ENCODE data around the gene AQP2. TPM values are rescaled to one million over a fixed set of nuclear protein-coding genes. Genes with fewer than 3 reads are reported as not detected.

AQP2 gene
- total and polyA plus RNA-seq, 2 experiments from 2014 or later, result 0.07 TPM; not detected in 1

DNA sequence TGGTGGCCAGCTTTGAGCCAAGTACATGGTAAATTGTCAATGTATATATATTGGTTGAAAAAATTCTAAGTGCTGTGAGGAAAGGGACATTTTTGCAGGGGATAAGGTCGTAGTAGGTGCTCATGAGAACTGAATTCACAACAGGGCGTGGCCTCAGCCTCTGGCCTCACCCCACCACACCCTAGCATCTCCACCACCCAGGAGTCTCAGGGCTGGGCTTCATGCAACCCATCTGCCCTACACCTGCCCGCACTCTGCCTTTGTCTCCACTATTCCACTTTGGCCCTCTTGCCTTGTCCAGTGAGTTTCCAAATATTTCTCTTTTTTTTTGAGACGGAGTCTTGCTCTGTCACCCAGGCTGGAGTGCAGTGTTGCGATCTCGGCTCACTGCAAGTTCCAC lies 22.1 kb upstream of the AQP2 start:
- no peak overlapping the region for H3K27ac Mint-ChIP-seq
- Histone ChIP-seq H3K9me2 (ENCODE audit: insufficient read depth) (no peaks in the 10 kb centered on the region), H2AFZ (no peak overlapping the region), H3K4me2 (no peak overlapping the region), H3K79me2 (replicated peaks; ENCODE audit: insufficient read depth) (no peaks in the 10 kb centered on the region), H3F3A (replicated peaks; ENCODE audit: low read depth) (no peaks in the 10 kb centered on the region), H3K4me1 (ENCODE audit: insufficient read depth) (no peaks in the 10 kb centered on the region), H3K36me3 (ENCODE audit: insufficient read depth) (no peaks in the 10 kb centered on the region), H3K27me3 (ENCODE audit: insufficient read depth) (no peaks in the 10 kb centered on the region), H3K27ac (ENCODE audit: low read depth) (no peak overlapping the region), H3K4me3 (no peak overlapping the region), H4K20me1 (replicated peaks; ENCODE audit: insufficient read depth) (no peaks in the 10 kb centered on the region)
- no peaks in the 10 kb centered on the region for H3K36me3 Mint-ChIP-seq (ENCODE audit: low read depth)
- no peak overlapping the region for H3K4me3 Mint-ChIP-seq
- no peaks in the 10 kb centered on the region for H3K9me3 Mint-ChIP-seq
- peaks cover 2% of the 10 kb centered on the region for H3K27me3 Mint-ChIP-seq (ENCODE audit: insufficient read depth, low read depth, poor library complexity)
- ATAC-seq, result no peak
- H3K4me1 Mint-ChIP-seq, result no peaks in the 10 kb centered on the region; the same call in 2 of the 3 replicates
- TF ChIP-seq, protein P1, sequence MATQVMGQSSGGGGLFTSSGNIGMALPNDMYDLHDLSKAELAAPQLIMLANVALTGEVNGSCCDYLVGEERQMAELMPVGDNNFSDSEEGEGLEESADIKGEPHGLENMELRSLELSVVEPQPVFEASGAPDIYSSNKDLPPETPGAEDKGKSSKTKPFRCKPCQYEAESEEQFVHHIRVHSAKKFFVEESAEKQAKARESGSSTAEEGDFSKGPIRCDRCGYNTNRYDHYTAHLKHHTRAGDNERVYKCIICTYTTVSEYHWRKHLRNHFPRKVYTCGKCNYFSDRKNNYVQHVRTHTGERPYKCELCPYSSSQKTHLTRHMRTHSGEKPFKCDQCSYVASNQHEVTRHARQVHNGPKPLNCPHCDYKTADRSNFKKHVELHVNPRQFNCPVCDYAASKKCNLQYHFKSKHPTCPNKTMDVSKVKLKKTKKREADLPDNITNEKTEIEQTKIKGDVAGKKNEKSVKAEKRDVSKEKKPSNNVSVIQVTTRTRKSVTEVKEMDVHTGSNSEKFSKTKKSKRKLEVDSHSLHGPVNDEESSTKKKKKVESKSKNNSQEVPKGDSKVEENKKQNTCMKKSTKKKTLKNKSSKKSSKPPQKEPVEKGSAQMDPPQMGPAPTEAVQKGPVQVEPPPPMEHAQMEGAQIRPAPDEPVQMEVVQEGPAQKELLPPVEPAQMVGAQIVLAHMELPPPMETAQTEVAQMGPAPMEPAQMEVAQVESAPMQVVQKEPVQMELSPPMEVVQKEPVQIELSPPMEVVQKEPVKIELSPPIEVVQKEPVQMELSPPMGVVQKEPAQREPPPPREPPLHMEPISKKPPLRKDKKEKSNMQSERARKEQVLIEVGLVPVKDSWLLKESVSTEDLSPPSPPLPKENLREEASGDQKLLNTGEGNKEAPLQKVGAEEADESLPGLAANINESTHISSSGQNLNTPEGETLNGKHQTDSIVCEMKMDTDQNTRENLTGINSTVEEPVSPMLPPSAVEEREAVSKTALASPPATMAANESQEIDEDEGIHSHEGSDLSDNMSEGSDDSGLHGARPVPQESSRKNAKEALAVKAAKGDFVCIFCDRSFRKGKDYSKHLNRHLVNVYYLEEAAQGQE (IDR thresholded peaks at IDR 0.05; ENCODE audit: unreplicated experiment), result no peak
- TF ChIP-seq NANOG (IDR thresholded peaks at IDR 0.05; ENCODE audit: borderline replicate concordance) (no peak), ZNF114 (CRISPR knock-in tag; IDR thresholded peaks at IDR 0.05) (no peak), POLR2AphosphoS5 (IDR thresholded peaks at IDR 0.05; ENCODE audit: low read depth) (no peak), EZH2 (IDR thresholded peaks at IDR 0.05; ENCODE audit: low read depth, unreplicated experiment) (no peak), EZH2phosphoT487 (IDR thresholded peaks at IDR 0.05; ENCODE audit: unreplicated experiment) (no peak), ZNF331 (CRISPR knock-in tag; IDR thresholded peaks at IDR 0.05; ENCODE audit: low read depth) (no peak), JUNB (IDR thresholded peaks at IDR 0.05; ENCODE audit: unreplicated experiment) (no peak), CREB1 (CRISPR knock-in tag; IDR thresholded peaks at IDR 0.05; ENCODE audit: low read depth) (no peak), STAT1 (IDR thresholded peaks at IDR 0.05; ENCODE audit: unreplicated experiment) (no peak)
- TF ChIP-seq, protein P2, sequence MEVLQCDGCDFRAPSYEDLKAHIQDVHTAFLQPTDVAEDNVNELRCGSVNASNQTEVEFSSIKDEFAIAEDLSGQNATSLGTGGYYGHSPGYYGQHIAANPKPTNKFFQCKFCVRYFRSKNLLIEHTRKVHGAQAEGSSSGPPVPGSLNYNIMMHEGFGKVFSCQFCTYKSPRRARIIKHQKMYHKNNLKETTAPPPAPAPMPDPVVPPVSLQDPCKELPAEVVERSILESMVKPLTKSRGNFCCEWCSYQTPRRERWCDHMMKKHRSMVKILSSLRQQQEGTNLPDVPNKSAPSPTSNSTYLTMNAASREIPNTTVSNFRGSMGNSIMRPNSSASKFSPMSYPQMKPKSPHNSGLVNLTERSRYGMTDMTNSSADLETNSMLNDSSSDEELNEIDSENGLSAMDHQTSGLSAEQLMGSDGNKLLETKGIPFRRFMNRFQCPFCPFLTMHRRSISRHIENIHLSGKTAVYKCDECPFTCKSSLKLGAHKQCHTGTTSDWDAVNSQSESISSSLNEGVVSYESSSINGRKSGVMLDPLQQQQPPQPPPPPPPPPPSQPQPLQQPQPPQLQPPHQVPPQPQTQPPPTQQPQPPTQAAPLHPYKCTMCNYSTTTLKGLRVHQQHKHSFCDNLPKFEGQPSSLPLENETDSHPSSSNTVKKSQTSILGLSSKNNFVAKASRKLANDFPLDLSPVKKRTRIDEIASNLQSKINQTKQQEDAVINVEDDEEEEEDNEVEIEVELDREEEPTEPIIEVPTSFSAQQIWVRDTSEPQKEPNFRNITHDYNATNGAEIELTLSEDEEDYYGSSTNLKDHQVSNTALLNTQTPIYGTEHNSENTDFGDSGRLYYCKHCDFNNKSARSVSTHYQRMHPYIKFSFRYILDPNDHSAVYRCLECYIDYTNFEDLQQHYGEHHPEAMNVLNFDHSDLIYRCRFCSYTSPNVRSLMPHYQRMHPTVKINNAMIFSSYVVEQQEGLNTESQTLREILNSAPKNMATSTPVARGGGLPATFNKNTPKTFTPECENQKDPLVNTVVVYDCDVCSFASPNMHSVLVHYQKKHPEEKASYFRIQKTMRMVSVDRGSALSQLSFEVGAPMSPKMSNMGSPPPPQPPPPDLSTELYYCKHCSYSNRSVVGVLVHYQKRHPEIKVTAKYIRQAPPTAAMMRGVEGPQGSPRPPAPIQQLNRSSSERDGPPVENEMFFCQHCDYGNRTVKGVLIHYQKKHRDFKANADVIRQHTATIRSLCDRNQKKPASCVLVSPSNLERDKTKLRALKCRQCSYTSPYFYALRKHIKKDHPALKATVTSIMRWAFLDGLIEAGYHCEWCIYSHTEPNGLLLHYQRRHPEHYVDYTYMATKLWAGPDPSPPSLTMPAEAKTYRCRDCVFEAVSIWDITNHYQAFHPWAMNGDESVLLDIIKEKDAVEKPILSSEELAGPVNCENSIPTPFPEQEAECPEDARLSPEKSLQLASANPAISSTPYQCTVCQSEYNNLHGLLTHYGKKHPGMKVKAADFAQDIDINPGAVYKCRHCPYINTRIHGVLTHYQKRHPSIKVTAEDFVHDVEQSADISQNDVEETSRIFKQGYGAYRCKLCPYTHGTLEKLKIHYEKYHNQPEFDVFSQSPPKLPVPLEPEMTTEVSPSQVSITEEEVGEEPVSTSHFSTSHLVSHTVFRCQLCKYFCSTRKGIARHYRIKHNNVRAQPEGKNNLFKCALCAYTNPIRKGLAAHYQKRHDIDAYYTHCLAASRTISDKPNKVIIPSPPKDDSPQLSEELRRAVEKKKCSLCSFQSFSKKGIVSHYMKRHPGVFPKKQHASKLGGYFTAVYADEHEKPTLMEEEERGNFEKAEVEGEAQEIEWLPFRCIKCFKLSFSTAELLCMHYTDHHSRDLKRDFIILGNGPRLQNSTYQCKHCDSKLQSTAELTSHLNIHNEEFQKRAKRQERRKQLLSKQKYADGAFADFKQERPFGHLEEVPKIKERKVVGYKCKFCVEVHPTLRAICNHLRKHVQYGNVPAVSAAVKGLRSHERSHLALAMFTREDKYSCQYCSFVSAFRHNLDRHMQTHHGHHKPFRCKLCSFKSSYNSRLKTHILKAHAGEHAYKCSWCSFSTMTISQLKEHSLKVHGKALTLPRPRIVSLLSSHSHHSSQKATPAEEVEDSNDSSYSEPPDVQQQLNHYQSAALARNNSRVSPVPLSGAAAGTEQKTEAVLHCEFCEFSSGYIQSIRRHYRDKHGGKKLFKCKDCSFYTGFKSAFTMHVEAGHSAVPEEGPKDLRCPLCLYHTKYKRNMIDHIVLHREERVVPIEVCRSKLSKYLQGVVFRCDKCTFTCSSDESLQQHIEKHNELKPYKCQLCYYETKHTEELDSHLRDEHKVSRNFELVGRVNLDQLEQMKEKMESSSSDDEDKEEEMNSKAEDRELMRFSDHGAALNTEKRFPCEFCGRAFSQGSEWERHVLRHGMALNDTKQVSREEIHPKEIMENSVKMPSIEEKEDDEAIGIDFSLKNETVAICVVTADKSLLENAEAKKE (CRISPR knock-in tag; IDR thresholded peaks at IDR 0.05), result no peak
- TF ChIP-seq, protein P3, sequence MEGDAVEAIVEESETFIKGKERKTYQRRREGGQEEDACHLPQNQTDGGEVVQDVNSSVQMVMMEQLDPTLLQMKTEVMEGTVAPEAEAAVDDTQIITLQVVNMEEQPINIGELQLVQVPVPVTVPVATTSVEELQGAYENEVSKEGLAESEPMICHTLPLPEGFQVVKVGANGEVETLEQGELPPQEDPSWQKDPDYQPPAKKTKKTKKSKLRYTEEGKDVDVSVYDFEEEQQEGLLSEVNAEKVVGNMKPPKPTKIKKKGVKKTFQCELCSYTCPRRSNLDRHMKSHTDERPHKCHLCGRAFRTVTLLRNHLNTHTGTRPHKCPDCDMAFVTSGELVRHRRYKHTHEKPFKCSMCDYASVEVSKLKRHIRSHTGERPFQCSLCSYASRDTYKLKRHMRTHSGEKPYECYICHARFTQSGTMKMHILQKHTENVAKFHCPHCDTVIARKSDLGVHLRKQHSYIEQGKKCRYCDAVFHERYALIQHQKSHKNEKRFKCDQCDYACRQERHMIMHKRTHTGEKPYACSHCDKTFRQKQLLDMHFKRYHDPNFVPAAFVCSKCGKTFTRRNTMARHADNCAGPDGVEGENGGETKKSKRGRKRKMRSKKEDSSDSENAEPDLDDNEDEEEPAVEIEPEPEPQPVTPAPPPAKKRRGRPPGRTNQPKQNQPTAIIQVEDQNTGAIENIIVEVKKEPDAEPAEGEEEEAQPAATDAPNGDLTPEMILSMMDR (conservative IDR thresholded peaks at IDR 0.05; ENCODE audit: low read depth in 2 of 2), result no peak
- TF ChIP-seq, protein P4, sequence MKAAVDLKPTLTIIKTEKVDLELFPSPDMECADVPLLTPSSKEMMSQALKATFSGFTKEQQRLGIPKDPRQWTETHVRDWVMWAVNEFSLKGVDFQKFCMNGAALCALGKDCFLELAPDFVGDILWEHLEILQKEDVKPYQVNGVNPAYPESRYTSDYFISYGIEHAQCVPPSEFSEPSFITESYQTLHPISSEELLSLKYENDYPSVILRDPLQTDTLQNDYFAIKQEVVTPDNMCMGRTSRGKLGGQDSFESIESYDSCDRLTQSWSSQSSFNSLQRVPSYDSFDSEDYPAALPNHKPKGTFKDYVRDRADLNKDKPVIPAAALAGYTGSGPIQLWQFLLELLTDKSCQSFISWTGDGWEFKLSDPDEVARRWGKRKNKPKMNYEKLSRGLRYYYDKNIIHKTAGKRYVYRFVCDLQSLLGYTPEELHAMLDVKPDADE (IDR thresholded peaks at IDR 0.05), result no peak
- no peak for DNase-seq (ENCODE audit: low spot score)

Measured in GM23338 (cell line).